ENCODE results near the gene PARP6.

PARP6 gene

GRCh38 chr15:72229076-72229946 lies 43.0 kb downstream of the PARP6 start:
- Mint-ChIP-seq H3K4me3 (peak overlapping the region; percentile 99), H3K36me3 (peaks cover 25% of the 10 kb centered on the region), H3K9me3 (no peaks in the 10 kb centered on the region), H3K27me3 (no peaks in the 10 kb centered on the region), H3K27ac (peak overlapping the region; percentile 100), H3K4me1 (peaks cover 37% of the 10 kb centered on the region)

- Mint-ChIP-seq H3K36me3 (peaks cover 34% of the 10 kb centered on the region), H3K4me3 (peak overlapping the region; percentile 99), H3K27ac (peak overlapping the region; percentile 100), H3K9me3 (no peaks in the 10 kb centered on the region), H3K4me1 (peaks cover 47% of the 10 kb centered on the region), H3K27me3 (no peaks in the 10 kb centered on the region)
These were observed 44.6 kb downstream of the PARP6 start for GRCh38 chr15:72227720-72228119.

- H3K4me1 Mint-ChIP-seq: peaks cover 47% of the 10 kb centered on the region
- no peaks in the 10 kb centered on the region for H3K9me3 Mint-ChIP-seq
- H3K4me3 Mint-ChIP-seq: peak overlapping the region; percentile 99
- peaks cover 35% of the 10 kb centered on the region for H3K36me3 Mint-ChIP-seq
- H3K27ac Mint-ChIP-seq: peak overlapping the region; percentile 100
- H3K27me3 Mint-ChIP-seq: no peaks in the 10 kb centered on the region
These were observed 45.2 kb downstream of the PARP6 start for GRCh38 chr15:72227192-72227586.

GRCh38 chr15:72223278-72223677 lies 49.1 kb downstream of the PARP6 start:
- peaks cover 76% of the 10 kb centered on the region for H3K4me1 Mint-ChIP-seq
- H3K4me3 Mint-ChIP-seq: peak overlapping the region; percentile 56
- peak overlapping the region; percentile 48 for H3K27ac Mint-ChIP-seq
- no peaks in the 10 kb centered on the region for H3K9me3 Mint-ChIP-seq
- H3K36me3 Mint-ChIP-seq: peaks cover 27% of the 10 kb centered on the region
- no peaks in the 10 kb centered on the region for H3K27me3 Mint-ChIP-seq

- peak overlapping the region; percentile 75 for H3K4me3 Mint-ChIP-seq
- H3K36me3 Mint-ChIP-seq: peaks cover 23% of the 10 kb centered on the region
These were observed 50.0 kb downstream of the PARP6 start for GRCh38 chr15:72222393-72222792.

GRCh38 chr15:72220687-72221086 lies 51.7 kb downstream of the PARP6 start:
- H3K36me3 Mint-ChIP-seq: peaks cover 17% of the 10 kb centered on the region
- H3K9me3 Mint-ChIP-seq: no peaks in the 10 kb centered on the region
- H3K4me1 Mint-ChIP-seq: peaks cover 71% of the 10 kb centered on the region
- no peaks in the 10 kb centered on the region for H3K27me3 Mint-ChIP-seq
- H3K4me3 Mint-ChIP-seq: peak overlapping the region; percentile 15
- peak overlapping the region; percentile 32 for H3K27ac Mint-ChIP-seq

More at GRCh38 chr15:72222393-72222792, 50.0 kb downstream of the PARP6 start:
- no peaks in the 10 kb centered on the region for H3K9me3 Mint-ChIP-seq
- peak overlapping the region; percentile 13 for H3K27ac Mint-ChIP-seq
- H3K4me1 Mint-ChIP-seq: peaks cover 80% of the 10 kb centered on the region
- no peaks in the 10 kb centered on the region for H3K27me3 Mint-ChIP-seq

GRCh38 chr15:72217216-72217615 lies 55.1 kb downstream of the PARP6 start:
- H3K27ac Mint-ChIP-seq: peak overlapping the region; percentile 51
- no peaks in the 10 kb centered on the region for H3K27me3 Mint-ChIP-seq
- peaks cover 8% of the 10 kb centered on the region for H3K36me3 Mint-ChIP-seq
- no peak overlapping the region for H3K4me3 Mint-ChIP-seq
- no peaks in the 10 kb centered on the region for H3K9me3 Mint-ChIP-seq
- peaks cover 48% of the 10 kb centered on the region for H3K4me1 Mint-ChIP-seq

- Mint-ChIP-seq H3K4me1 (peaks cover 37% of the 10 kb centered on the region), H3K27me3 (no peaks in the 10 kb centered on the region), H3K27ac (no peak overlapping the region), H3K9me3 (no peaks in the 10 kb centered on the region), H3K36me3 (peaks cover 6% of the 10 kb centered on the region), H3K4me3 (no peak overlapping the region)
These were observed 56.3 kb downstream of the PARP6 start for GRCh38 chr15:72216079-72216478.

- Mint-ChIP-seq H3K9me3 (no peaks in the 10 kb centered on the region), H3K4me1 (peaks cover 10% of the 10 kb centered on the region), H3K36me3 (peaks cover 14% of the 10 kb centered on the region), H3K27ac (no peak overlapping the region), H3K4me3 (no peak overlapping the region), H3K27me3 (no peaks in the 10 kb centered on the region)
These were observed 64.7 kb downstream of the PARP6 start for GRCh38 chr15:72207558-72208085.

- no peaks in the 10 kb centered on the region for H3K9me3 Mint-ChIP-seq
- peaks cover 16% of the 10 kb centered on the region for H3K36me3 Mint-ChIP-seq
- H3K27ac Mint-ChIP-seq: no peak overlapping the region
- H3K4me1 Mint-ChIP-seq: peaks cover 10% of the 10 kb centered on the region
- no peak overlapping the region for H3K4me3 Mint-ChIP-seq
- H3K27me3 Mint-ChIP-seq: no peaks in the 10 kb centered on the region
These were observed 65.7 kb downstream of the PARP6 start for GRCh38 chr15:72206677-72207000.

- peaks cover 16% of the 10 kb centered on the region for H3K36me3 Mint-ChIP-seq
- H3K27ac Mint-ChIP-seq: no peak overlapping the region
- H3K27me3 Mint-ChIP-seq: no peaks in the 10 kb centered on the region
- H3K4me1 Mint-ChIP-seq: peaks cover 10% of the 10 kb centered on the region
- H3K4me3 Mint-ChIP-seq: no peak overlapping the region
- no peaks in the 10 kb centered on the region for H3K9me3 Mint-ChIP-seq
These were observed 66.3 kb downstream of the PARP6 start for GRCh38 chr15:72205896-72206676.

- peaks cover 14% of the 10 kb centered on the region for H3K36me3 Mint-ChIP-seq
- H3K27ac Mint-ChIP-seq: peak overlapping the region; percentile 85
These were observed 67.1 kb downstream of the PARP6 start for GRCh38 chr15:72205273-72205672.

GRCh38 chr15:72203507-72203837 lies 68.9 kb downstream of the PARP6 start:
- Mint-ChIP-seq H3K27me3 (no peaks in the 10 kb centered on the region), H3K4me3 (no peak overlapping the region), H3K9me3 (no peaks in the 10 kb centered on the region), H3K4me1 (peaks cover 7% of the 10 kb centered on the region), H3K36me3 (peaks cover 11% of the 10 kb centered on the region), H3K27ac (no peak overlapping the region)

More at GRCh38 chr15:72205273-72205672, 67.1 kb downstream of the PARP6 start:
- no peaks in the 10 kb centered on the region for H3K9me3 Mint-ChIP-seq
- no peak overlapping the region for H3K4me3 Mint-ChIP-seq
- no peaks in the 10 kb centered on the region for H3K27me3 Mint-ChIP-seq
- H3K4me1 Mint-ChIP-seq: peaks cover 7% of the 10 kb centered on the region

GRCh38 chr15:72202801-72203506 lies 69.4 kb downstream of the PARP6 start:
- Mint-ChIP-seq H3K4me1 (peaks cover 10% of the 10 kb centered on the region), H3K27me3 (no peaks in the 10 kb centered on the region), H3K36me3 (peaks cover 9% of the 10 kb centered on the region), H3K27ac (peak overlapping the region; percentile 43), H3K4me3 (no peak overlapping the region), H3K9me3 (no peaks in the 10 kb centered on the region)

- peaks cover 1% of the 10 kb centered on the region for H3K27me3 Mint-ChIP-seq
- H3K4me3 Mint-ChIP-seq: no peak overlapping the region
- H3K36me3 Mint-ChIP-seq: peaks cover 9% of the 10 kb centered on the region
- no peak overlapping the region for H3K27ac Mint-ChIP-seq
- peaks cover 14% of the 10 kb centered on the region for H3K4me1 Mint-ChIP-seq
- H3K9me3 Mint-ChIP-seq: no peaks in the 10 kb centered on the region
These were observed 70.1 kb downstream of the PARP6 start for GRCh38 chr15:72202302-72202701.

All from activated naive CD4-positive, alpha-beta T cell treated with anti-CD3 and anti-CD28 coated beads, Interleukin-2, amount 50 U/mL, for 24 hours (primary cell).